Keratinocyte (primary cell): ENCODE data around the gene ZNF324B. TPM values are rescaled to one million over a fixed set of nuclear protein-coding genes. Genes with fewer than 3 reads are reported as not detected.

Experiments used
- DNase-seq: peaks from one replicate; pipeline ENCODE4 v3.0.0-alpha.2; 2011; ENCODE audit warnings: low read depth, missing footprints, low spot score
- FAIRE-seq: peaks from 2 replicates; lab custom pipeline; 2011; peaks lifted over from hg19 to GRCh38; lab: Jason Lieb, UNC
- H2AFZ ChIP-seq: 2 replicates; pipeline ENCODE4 v1.6.0; 2012; ENCODE audit warnings: low read length, control low read depth, inconsistent platforms; ENCODE audit not compliant: control insufficient read depth
- H3K27ac ChIP-seq: 2 replicates; pipeline ENCODE4 v1.5.1; 2011; ENCODE audit warnings: low read length; ENCODE audit not compliant: control insufficient read depth, insufficient read depth
- H3K27me3 ChIP-seq: 3 replicates; pipeline ENCODE4 v1.6.0; 2011; ENCODE audit warnings: low read length; ENCODE audit not compliant: control insufficient read depth, insufficient read depth; ENCODE audit errors: extremely low read depth
- H3K36me3 ChIP-seq, 2 experiments: 2 replicates in 1 of 2; 3 replicates in 1 of 2; pipeline ENCODE4 v1.5.1; 2011; ENCODE audit warnings: low read length in 2 of 2, mild to moderate bottlenecking in 1 of 2; ENCODE audit not compliant: control insufficient read depth in 2 of 2, insufficient read depth in 2 of 2; ENCODE audit errors: extremely low read depth in 1 of 2
- H3K4me1 ChIP-seq: 3 replicates; pipeline ENCODE4 v1.5.1; 2011; ENCODE audit warnings: low read length; ENCODE audit not compliant: control insufficient read depth, insufficient read depth; ENCODE audit errors: extremely low read depth
- H3K4me2 ChIP-seq: 3 replicates; pipeline ENCODE4 v1.6.0; 2011; ENCODE audit warnings: low read depth, low read length; ENCODE audit not compliant: control insufficient read depth, insufficient read depth; ENCODE audit errors: extremely low read depth
- H3K4me3 ChIP-seq, 3 experiments: fragments of 200-600 bp in 1 of 3; sonication (generic) in 1 of 3; 2 replicates in 2 of 3; 3 replicates in 1 of 3; pipeline ENCODE4 v1.5.1; 2011 to 2016; ENCODE audit warnings: low read length in 3 of 3, mild to moderate bottlenecking in 3 of 3, control low read depth in 2 of 3, inconsistent platforms in 1 of 3, low read depth in 1 of 3, mixed read lengths in 1 of 3, mixed run types in 1 of 3, moderate library complexity in 1 of 3; ENCODE audit not compliant: control insufficient read depth in 2 of 3, insufficient read depth in 2 of 3; ENCODE audit errors: extremely low read depth in 1 of 3
- H3K79me2 ChIP-seq: 2 replicates; pipeline ENCODE4 v1.6.0; 2012; ENCODE audit warnings: low read length; ENCODE audit not compliant: control insufficient read depth, insufficient read depth
- H3K9ac ChIP-seq: 3 replicates; pipeline ENCODE4 v1.6.0; 2011; ENCODE audit warnings: low read length; ENCODE audit not compliant: control insufficient read depth, insufficient read depth; ENCODE audit errors: extremely low read depth
- H3K9me1 ChIP-seq: 3 replicates; pipeline ENCODE4 v1.6.0; 2011; ENCODE audit warnings: low read length; ENCODE audit not compliant: control insufficient read depth, insufficient read depth; ENCODE audit errors: extremely low read depth
- H3K9me3 ChIP-seq: 2 replicates; pipeline ENCODE4 v1.5.1; 2012; ENCODE audit warnings: low read depth, low read length; ENCODE audit not compliant: control insufficient read depth
- H4K20me1 ChIP-seq: 3 replicates; pipeline ENCODE4 v1.6.0; 2011; ENCODE audit warnings: low read length; ENCODE audit not compliant: control insufficient read depth, insufficient read depth; ENCODE audit errors: extremely low read depth
- EZH2 ChIP-seq: IDR thresholded peaks from one replicate; pipeline ENCODE4 v1.6.1; 2012; ENCODE audit warnings: inconsistent platforms, mild to moderate bottlenecking, low read length, moderate library complexity
- dilution Hi-C: fragments of 300-500 bp; cut with MboI; formaldehyde crosslinking; loops from one replicate; pipeline ENCODE4 v1.7.0; 2020; ENCODE audit warnings: low sequenced_read_pairs; ENCODE audit not compliant: extremely low pct_ligation_motif_present
- polyA plus RNA-seq, 5 experiments: library from polyadenylated mRNA; depleted of rRNA in 3 of 5; stranded (reverse) in 3 of 5; stranded (forward) in 1 of 5; unstranded in 1 of 5; fragments of >200 nt; gene quantifications; 1 replicate in 1 of 5; 2 replicates in 3 of 5; 3 replicates in 1 of 5; pipeline versions ENCODE4 v1.2.1 to v1.2.3, GENCODE V29; 2011 to 2012; ENCODE audit warnings: missing spikeins in 2 of 5, low read depth in 1 of 5, low replicate concordance in 1 of 5
- TF ChIP-seq, protein P1 (sequence below), 3 experiments: IDR thresholded peaks in 1 of 3; conservative IDR thresholded peaks in 1 of 3; optimal IDR thresholded peaks in 1 of 3; 2 replicates in 2 of 3; 3 replicates in 1 of 3; pipeline versions ENCODE3 to v1.5.1; 2011; ENCODE audit warnings: low read length in 3 of 3, mild to moderate bottlenecking in 3 of 3, moderate library complexity in 2 of 3, control low read depth in 1 of 3, inconsistent platforms in 1 of 3; ENCODE audit not compliant: insufficient read depth in 2 of 3; ENCODE audit errors: extremely low read depth in 1 of 3

ZNF324B gene
- polyA plus RNA-seq, 1 donor (not counting 4 experiments of a cell fraction or from before 2014, with no cell fraction given) = 2.0 TPM

DNA sequence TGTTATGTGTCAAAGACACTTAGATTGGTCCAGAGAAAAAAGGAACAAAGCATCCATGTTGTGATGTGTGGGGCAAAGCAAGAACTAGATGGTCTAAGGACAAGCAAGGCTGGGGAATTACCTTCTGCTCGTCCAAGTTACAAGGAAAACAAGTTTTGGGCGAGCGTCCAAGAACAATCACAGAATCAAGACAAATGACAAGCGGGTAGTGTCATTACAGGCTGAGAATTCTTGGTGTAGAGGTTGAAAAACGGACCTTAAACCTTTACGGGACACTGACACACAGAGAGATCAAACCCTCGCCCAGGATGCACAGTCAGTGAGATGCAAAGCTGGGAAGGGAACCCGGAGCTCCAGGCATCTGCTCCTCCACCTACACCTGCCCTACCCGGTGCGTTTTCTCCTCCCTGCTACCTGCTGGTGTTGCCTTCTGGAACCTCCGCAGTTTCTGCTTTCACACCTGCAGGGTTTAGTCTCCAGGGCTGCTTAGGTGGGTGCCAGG lies 515 bp upstream of the ZNF324B start:
- Histone ChIP-seq H3K27me3 (no peaks in the 10 kb centered on the region), H3K79me2 (no peaks in the 10 kb centered on the region), H3K4me2 (peak overlapping the region; percentile 97), H2AFZ (peak overlapping the region; percentile 96), H3K27ac (no peak overlapping the region), H3K9me1 (no peaks in the 10 kb centered on the region), H3K9ac (peak overlapping the region; percentile 75), H4K20me1 (no peaks in the 10 kb centered on the region), H3K9me3 (peaks cover 2% of the 10 kb centered on the region), H3K4me3 (peak overlapping the region; percentile 81 to 91 (median 82)), H3K4me1 (peaks cover 11% of the 10 kb centered on the region), H3K36me3 (peaks cover 6 to 7% of the 10 kb centered on the region in 2 experiments)
- dilution Hi-C loops = no loop called here
- DNase-seq = no peak
- FAIRE-seq = no peak
- TF ChIP-seq, protein P1, sequence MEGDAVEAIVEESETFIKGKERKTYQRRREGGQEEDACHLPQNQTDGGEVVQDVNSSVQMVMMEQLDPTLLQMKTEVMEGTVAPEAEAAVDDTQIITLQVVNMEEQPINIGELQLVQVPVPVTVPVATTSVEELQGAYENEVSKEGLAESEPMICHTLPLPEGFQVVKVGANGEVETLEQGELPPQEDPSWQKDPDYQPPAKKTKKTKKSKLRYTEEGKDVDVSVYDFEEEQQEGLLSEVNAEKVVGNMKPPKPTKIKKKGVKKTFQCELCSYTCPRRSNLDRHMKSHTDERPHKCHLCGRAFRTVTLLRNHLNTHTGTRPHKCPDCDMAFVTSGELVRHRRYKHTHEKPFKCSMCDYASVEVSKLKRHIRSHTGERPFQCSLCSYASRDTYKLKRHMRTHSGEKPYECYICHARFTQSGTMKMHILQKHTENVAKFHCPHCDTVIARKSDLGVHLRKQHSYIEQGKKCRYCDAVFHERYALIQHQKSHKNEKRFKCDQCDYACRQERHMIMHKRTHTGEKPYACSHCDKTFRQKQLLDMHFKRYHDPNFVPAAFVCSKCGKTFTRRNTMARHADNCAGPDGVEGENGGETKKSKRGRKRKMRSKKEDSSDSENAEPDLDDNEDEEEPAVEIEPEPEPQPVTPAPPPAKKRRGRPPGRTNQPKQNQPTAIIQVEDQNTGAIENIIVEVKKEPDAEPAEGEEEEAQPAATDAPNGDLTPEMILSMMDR (optimal IDR thresholded peaks at IDR 0.05 in 1 of 3, IDR thresholded peaks at IDR 0.05 in 1 of 3, conservative IDR thresholded peaks at IDR 0.05 in 1 of 3; ENCODE audit: extremely low read depth in 1 of 3, insufficient read depth in 2 of 3, low read length in 3 of 3) = no peak
- TF ChIP-seq EZH2 = no peak

DNA sequence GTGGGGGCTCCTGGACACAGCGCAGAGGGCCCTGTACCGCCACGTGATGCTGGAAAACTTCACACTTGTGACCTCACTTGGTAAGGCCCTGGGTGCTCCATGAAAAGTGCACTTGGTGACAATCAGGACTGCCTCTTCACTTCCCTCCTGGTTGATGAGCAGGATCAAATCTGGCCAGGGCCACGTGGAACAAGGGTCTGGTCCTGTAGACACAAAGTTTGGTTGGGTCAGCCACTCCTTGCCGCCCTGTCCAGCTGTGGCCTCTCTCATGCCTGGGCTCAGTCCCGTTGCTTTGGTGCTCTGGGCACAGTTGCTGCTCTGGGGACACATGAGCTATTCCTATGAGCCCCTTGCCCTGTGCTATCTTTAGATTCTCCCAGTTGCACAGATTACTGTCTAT lies 2.3 kb downstream of the ZNF324B start:
- Histone ChIP-seq H2AFZ (no peak overlapping the region), H3K4me1 (peaks cover 11% of the 10 kb centered on the region), H3K9ac (no peak overlapping the region), H3K27me3 (no peaks in the 10 kb centered on the region), H3K4me3 (no peak overlapping the region), H3K27ac (no peak overlapping the region), H3K36me3 (peaks cover 14% of the 10 kb centered on the region in 2 experiments), H3K9me1 (no peaks in the 10 kb centered on the region), H3K9me3 (peaks cover 2% of the 10 kb centered on the region), H3K79me2 (no peaks in the 10 kb centered on the region), H4K20me1 (no peaks in the 10 kb centered on the region), H3K4me2 (no peak overlapping the region)
- DNase-seq (no peak), FAIRE-seq (no peak)
- no peak for TF ChIP-seq EZH2
- TF ChIP-seq, protein P1 (optimal IDR thresholded peaks at IDR 0.05 in 1 of 3, IDR thresholded peaks at IDR 0.05 in 1 of 3, conservative IDR thresholded peaks at IDR 0.05 in 1 of 3; ENCODE audit: extremely low read depth in 1 of 3, insufficient read depth in 2 of 3, low read length in 3 of 3) = no peak
- dilution Hi-C loops = no loop called here
